HG03045 (cell line): ENCODE data around the gene METTL4.
"Not testable (repeated sequence)": the region's sequence is repeated elsewhere in the genome, so short reads cannot be mapped to it uniquely, and the experiment has no call there.

Experiments used
- ATAC-seq: cut with Tn5 transposase; IDR thresholded peaks from one replicate; pipeline ENCODE4 v1.9.1; 2021; ENCODE audit warnings: mild to moderate bottlenecking, moderate library complexity; ENCODE audit not compliant: unreplicated experiment

The METTL4 gene

GRCh38 chr18:2564373-2564772 lies 6.9 kb downstream of the METTL4 start:
- no peak for ATAC-seq

DNA sequence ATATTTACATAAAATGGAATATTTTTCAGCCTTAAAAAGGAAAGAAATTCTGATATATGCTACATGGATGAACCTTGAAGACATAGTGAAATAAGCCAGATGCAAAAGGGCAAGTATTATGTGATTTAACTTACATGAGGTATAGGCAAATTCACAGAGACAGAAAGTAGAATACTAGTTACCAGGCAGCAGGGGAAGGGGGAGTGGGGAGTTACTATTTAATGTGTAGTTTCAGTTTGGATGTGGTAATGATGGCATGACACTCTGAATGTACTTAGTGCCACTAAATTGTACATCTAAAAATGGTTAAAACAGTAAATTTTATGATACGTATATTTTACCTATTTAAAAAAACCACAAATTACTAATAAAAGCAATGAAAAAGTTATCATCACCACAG lies 12.1 kb downstream of the METTL4 start:
- ATAC-seq, result no peak

- no peak for ATAC-seq
These were observed 13.8 kb downstream of the METTL4 start for GRCh38 chr18:2557536-2557935.

- no peak for ATAC-seq
These were observed 15.4 kb downstream of the METTL4 start for GRCh38 chr18:2555895-2556294.

- no peak for ATAC-seq
These were observed 16.6 kb downstream of the METTL4 start for GRCh38 chr18:2554696-2555095.

- no peak for ATAC-seq
These were observed 19.9 kb downstream of the METTL4 start for GRCh38 chr18:2551425-2551824.

DNA sequence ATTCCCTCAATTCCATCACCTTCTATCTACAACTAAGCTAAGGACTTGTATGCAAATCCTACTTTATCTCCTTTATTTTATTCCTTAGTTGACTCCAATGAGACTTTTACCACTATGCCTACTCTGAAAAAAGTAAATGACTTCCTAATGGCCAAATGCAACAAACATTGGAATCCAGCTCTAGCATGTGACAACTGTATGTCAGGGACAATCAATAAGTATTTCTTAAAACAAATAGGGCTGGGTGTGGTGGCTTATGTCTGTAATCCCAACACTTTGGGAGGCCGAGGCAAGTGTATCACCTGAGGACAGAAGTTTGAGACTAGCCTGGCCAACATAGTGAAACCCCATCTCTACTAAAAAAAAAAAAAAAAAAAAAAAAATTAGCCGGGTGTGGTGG lies 21.8 kb downstream of the METTL4 start:
- no peak for ATAC-seq

DNA sequence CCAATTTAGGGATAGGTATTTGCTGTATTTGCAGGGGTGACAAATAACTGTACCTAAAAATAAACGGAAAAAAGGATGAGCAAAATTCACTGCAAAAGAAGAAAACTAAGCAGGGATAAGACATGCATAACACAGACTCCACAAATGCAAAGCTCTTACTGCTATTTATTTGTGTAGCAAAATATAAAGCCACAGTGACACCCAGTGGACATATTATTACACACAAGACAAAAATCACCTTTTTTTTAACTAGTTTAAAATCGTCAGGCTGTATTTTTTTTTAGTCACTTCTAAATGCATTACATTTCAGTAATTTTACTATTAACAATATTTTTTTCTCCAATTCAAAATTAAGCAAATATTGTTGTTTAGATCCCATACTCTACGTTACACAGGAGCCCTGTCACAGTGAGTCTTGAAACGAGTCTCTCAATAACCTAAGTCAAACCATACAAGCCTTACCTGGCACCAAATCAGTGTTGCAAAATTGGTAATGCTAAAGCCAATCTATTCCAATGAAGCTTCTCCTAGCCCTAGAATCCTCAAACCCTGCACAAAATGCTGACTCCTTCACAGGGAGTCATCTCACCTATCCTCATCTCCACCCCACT lies 23.7 kb downstream of the METTL4 start:
- no peak for ATAC-seq

GRCh38 chr18:2545155-2545554 lies 26.1 kb downstream of the METTL4 start:
- ATAC-seq, result no peak

- not testable (repeated sequence) for ATAC-seq
These were observed 29.3 kb downstream of the METTL4 start for GRCh38 chr18:2541925-2542563.

DNA sequence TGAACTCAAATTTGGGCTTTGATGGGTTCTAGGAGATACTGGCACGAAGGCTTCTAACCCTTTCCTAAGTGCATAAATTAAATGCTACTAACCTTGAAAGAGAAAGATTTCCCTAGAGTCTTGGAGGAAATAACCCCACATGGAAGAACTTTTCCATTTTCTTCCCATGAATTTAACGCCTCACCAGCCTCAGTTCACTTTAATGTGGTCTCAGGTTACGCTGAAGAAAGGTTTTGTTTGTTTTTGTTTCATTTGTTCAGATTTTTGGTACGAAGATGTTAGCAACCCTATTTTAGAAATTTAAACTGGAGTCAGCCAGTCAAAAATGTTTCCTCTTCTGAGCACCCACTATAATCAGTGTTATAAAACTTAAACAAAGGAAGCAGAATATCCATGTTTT lies 30.7 kb downstream of the METTL4 start:
- no peak for ATAC-seq

DNA sequence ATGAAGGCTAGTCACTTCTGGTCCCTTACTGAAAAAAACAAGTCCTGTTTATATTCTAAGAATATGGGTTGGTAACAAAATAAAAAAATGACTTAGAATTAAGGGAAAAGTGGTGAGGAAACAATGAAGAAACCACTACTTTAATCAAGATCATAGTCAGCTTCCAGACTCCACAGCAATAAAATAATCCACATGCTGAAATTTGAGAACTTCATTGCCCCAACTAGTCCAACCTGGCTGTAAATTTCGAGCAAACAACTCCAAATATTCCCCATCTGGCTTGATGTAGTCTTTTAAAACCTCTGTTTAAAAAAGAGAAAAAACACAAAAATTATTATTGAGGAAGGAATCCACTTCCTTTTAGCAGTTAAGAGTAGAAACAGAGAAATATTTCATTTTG lies 32.5 kb downstream of the METTL4 start:
- ATAC-seq, result no peak

- no peak for ATAC-seq
These were observed 33.1 kb downstream of the METTL4 start for GRCh38 chr18:2538236-2538635.

- ATAC-seq, result no peak
These were observed 34.0 kb downstream of the METTL4 start for GRCh38 chr18:2537296-2537695.

DNA sequence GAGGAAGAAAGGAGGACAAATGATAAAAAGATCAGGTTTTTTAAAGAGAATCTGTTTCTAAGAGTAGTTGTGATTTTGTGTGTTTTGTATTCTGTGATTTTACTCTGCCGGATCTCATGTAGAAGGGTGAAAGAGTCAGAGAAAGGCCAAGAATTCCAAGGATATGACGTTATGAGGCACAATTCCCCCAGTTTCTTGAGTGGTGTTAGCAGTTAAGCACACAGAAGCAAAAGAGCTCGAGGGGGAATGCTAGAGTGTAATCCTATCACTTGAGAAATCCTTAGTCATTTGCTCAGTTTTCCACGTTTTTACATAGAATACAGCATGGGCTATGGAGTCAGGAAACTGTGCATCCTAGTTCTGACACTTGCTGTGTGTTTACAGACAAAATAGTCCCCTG lies 34.8 kb downstream of the METTL4 start:
- no peak for ATAC-seq

DNA sequence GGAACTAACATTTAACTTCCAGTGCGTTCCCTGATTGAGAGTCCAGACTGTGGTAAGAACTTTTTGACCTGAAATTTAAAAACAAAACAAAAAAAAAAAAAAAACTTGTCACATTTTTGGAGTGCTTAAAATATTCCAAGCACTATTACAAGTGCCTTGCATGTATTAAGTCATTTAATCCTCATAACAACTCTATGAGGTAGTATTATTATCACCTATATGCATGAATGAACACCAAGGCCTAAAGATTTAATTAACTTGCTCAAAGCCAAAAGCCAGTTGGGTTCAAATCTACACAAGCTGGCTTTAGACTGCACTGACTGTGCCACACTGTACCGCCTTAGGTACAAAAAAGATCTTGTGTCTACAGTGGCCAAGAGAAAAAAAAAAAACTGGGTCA lies 35.2 kb downstream of the METTL4 start:
- no peak for ATAC-seq

DNA sequence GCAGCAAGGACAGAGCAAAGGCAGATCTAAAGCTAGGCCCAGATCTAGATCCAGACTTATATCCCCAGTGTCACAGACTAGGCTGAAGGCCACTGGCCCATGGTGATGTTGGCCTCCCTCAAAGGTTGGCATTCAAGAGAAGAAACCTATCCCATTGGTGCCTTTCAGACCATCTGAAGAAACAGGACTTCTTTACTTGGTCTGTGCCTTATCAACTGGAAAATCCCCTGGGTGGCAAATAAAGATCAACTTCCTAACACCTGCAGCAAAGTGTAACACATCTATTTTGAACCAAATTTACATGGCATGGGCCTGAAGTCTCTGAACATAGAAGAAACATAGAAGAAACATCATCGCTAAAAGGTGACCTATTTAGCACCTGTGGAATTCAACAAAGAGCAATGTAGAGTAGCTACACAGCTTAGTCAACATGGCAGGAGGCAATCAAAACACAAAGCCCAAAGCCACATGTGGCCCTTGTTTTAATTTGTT lies 35.8 kb downstream of the METTL4 start:
- no peak for ATAC-seq

DNA sequence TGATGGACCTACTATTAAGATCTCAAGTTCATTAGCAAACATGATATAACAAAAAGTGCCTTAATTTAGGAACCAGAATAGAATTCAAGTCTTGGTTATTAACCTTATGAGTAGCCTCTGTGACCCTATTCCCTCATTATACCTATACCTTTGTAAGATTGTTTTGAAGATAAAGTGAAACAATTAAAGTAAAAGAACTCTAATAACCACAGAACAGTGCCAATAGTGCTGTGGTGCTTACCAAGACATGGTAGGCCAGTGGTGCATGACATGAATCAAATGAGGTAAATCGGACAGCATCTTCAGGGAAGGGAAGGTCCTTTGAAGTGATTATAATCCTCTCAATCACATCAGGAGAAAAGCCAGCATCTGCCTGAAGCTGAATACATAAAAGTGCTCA lies 36.4 kb downstream of the METTL4 start:
- no peak for ATAC-seq

GRCh38 chr18:2532797-2533196 lies 38.5 kb downstream of the METTL4 start:
- ATAC-seq, result no peak

GRCh38 chr18:2531751-2532150 lies 39.6 kb downstream of the METTL4 start:
- ATAC-seq, result no peak

- ATAC-seq, result no peak
These were observed 42.2 kb downstream of the METTL4 start for GRCh38 chr18:2529154-2529553.

GRCh38 chr18:2526329-2526728 lies 45.0 kb downstream of the METTL4 start:
- ATAC-seq, result no peak

DNA sequence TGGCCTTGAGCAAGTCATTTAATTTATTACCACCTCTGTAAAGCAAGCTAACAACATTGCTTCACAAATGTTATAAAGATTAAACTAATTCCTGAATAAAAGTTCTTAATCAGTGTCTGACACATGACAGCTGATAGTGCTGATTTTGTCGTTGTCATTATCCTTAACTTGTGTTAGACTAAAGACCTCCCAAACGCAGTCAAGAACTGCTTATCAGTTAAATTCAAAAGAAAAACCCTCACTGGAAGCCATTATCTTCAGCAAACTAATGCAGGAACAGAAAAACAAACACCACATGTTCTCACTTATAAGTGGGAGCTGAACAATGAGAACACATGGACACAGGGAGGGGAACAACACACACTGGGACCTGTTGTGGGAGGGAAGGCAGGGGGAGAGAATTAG lies 46.5 kb downstream of the METTL4 start:
- not testable (repeated sequence) for ATAC-seq
